WTC11 (cell line): ENCODE results near the gene PAX4.

Experiments
- ARID4B ChIP-seq: sonication (generic); formaldehyde crosslinking; IDR thresholded peaks from 2 replicates; pipeline ENCODE4 v1.8.0; 2023; ENCODE audit warnings: missing genetic modification reagents, mild to moderate bottlenecking, borderline replicate concordance
- ATF3 ChIP-seq: sonication (generic); formaldehyde crosslinking; conservative IDR thresholded peaks from 2 replicates; pipeline ENCODE4 v1.8.1; 2022; ENCODE audit warnings: mild to moderate bottlenecking, missing genetic modification reagents
- CREB1 ChIP-seq: sonication (generic); formaldehyde crosslinking; IDR thresholded peaks from 2 replicates; pipeline ENCODE4 v1.8.0; 2023; ENCODE audit warnings: mild to moderate bottlenecking, missing genetic modification reagents
- CTCF ChIP-seq: fragments of 200-600 bp; IDR thresholded peaks from 2 replicates; pipeline ENCODE4 v1.8.0; 2022; ENCODE audit warnings: antibody characterized with exemption
- ESRRA ChIP-seq: sonication (generic); formaldehyde crosslinking; IDR thresholded peaks from 2 replicates; pipeline ENCODE4 v1.8.1; 2022; ENCODE audit warnings: mild to moderate bottlenecking, missing genetic modification reagents, borderline replicate concordance
- ETV6 ChIP-seq: sonication (generic); formaldehyde crosslinking; IDR thresholded peaks from 2 replicates; pipeline ENCODE4 v1.8.1; 2022; ENCODE audit warnings: mild to moderate bottlenecking, missing genetic modification reagents
- FOXJ3 ChIP-seq: sonication (generic); formaldehyde crosslinking; IDR thresholded peaks from 2 replicates; pipeline ENCODE4 v1.9.0; 2021; ENCODE audit warnings: missing genetic modification reagents, mild to moderate bottlenecking, borderline replicate concordance
- FOXP1 ChIP-seq: sonication (generic); formaldehyde crosslinking; IDR thresholded peaks from 2 replicates; pipeline ENCODE4 v1.8.0; 2022; ENCODE audit warnings: missing genetic modification reagents, mild to moderate bottlenecking, moderate library complexity, borderline replicate concordance
- NR2C2 ChIP-seq: sonication (generic); formaldehyde crosslinking; IDR thresholded peaks from 2 replicates; pipeline ENCODE4 v1.8.0; 2022; ENCODE audit warnings: mild to moderate bottlenecking, missing genetic modification reagents
- PREB ChIP-seq: sonication (generic); formaldehyde crosslinking; IDR thresholded peaks from 2 replicates; pipeline ENCODE4 v1.8.1; 2022; ENCODE audit warnings: mild to moderate bottlenecking, missing genetic modification reagents, moderate library complexity, borderline replicate concordance
- RELA ChIP-seq: sonication (generic); formaldehyde crosslinking; IDR thresholded peaks from 2 replicates; pipeline ENCODE4 v1.8.1; 2022; ENCODE audit warnings: missing genetic modification reagents, mild to moderate bottlenecking, borderline replicate concordance
- SOX15 ChIP-seq: fragments of 250-450 bp; sonication (Bioruptor Pico); IDR thresholded peaks from 2 replicates; pipeline ENCODE4 v1.9.0; 2021; ENCODE audit warnings: mild to moderate bottlenecking
- TCF7 ChIP-seq: sonication (generic); formaldehyde crosslinking; IDR thresholded peaks from 2 replicates; pipeline ENCODE4 v1.8.0; 2022; ENCODE audit warnings: mild to moderate bottlenecking, low read depth, missing genetic modification reagents, moderate library complexity

- no peak for TF ChIP-seq CTCF
- TF ChIP-seq RELA = no peak
- TF ChIP-seq ATF3 (CRISPR knock-in tag) = no peak
- no peak for TF ChIP-seq FOXJ3 (CRISPR knock-in tag)
- TF ChIP-seq NR2C2 (CRISPR knock-in tag) = no peak
- no peak for TF ChIP-seq ETV6
- TF ChIP-seq CREB1 (CRISPR knock-in tag) = no peak
- no peak for TF ChIP-seq SOX15 (CRISPR knock-in tag)
- no peak for TF ChIP-seq TCF7
- TF ChIP-seq ARID4B (CRISPR knock-in tag) = no peak
- no peak for TF ChIP-seq PREB
- TF ChIP-seq ESRRA (CRISPR knock-in tag) = no peak
- no peak for TF ChIP-seq FOXP1 (CRISPR knock-in tag)
Observed at GRCh38 chr7:127654404-127655394, 36.8 kb upstream of the PAX4 start.
